ENCODE measurements around the gene NLRP5.

GRCh38 chr19:55973982-55974381, 12.6 kb upstream of the NLRP5 start:
- TF ChIP-seq MAX (IDR thresholded peaks at IDR 0.05; ENCODE audit: low read depth) (no peak), ZBTB33 (IDR thresholded peaks at IDR 0.05; ENCODE audit: borderline replicate concordance, low read depth) (no peak), CTCF (IDR thresholded peaks at IDR 0.05) (no peak), YY1 (IDR thresholded peaks at IDR 0.05; ENCODE audit: low read depth) (no peak), EP300 (IDR thresholded peaks at IDR 0.05; ENCODE audit: borderline replicate concordance in 1 of 2, low read depth in 1 of 2, low read length in 1 of 2) (no peak), ELF1 (IDR thresholded peaks at IDR 0.05) (no peak), REST (IDR thresholded peaks at IDR 0.05; ENCODE audit: low read depth, low read length) (no peak)
